ENCODE results near the gene CHRNA7.

DNA sequence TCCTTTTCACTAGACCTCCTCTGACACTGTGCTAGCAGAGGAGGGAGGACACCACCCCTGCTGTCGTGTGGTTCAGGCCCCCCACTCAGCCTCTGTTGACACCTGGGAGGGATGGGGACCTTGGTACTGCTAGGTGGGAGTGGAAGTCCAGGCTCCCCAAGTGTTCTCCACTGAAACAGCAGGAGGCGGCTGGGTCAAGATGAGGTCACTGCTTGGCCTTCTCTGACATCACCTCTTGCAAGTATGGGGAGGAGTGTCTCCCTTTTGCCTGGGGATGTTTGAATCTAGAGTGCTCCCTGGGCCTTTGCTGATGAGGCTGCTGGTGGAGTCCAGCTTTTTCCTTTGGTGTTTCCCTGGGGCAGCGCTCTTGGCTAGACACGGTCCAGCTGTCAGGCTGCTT lies 101.5 kb downstream of the CHRNA7 start:
- TF ChIP-seq, protein P1, sequence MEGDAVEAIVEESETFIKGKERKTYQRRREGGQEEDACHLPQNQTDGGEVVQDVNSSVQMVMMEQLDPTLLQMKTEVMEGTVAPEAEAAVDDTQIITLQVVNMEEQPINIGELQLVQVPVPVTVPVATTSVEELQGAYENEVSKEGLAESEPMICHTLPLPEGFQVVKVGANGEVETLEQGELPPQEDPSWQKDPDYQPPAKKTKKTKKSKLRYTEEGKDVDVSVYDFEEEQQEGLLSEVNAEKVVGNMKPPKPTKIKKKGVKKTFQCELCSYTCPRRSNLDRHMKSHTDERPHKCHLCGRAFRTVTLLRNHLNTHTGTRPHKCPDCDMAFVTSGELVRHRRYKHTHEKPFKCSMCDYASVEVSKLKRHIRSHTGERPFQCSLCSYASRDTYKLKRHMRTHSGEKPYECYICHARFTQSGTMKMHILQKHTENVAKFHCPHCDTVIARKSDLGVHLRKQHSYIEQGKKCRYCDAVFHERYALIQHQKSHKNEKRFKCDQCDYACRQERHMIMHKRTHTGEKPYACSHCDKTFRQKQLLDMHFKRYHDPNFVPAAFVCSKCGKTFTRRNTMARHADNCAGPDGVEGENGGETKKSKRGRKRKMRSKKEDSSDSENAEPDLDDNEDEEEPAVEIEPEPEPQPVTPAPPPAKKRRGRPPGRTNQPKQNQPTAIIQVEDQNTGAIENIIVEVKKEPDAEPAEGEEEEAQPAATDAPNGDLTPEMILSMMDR (conservative IDR thresholded peaks at IDR 0.05; ENCODE audit: low read length): no peak
- no peak for TF ChIP-seq EZH2phosphoT487 (IDR thresholded peaks at IDR 0.05; ENCODE audit: borderline replicate concordance)
